Activated CD4-positive, CD25-positive, alpha-beta regulatory T cell treated with anti-CD3 and anti-CD28 coated beads, Interleukin-2, amount 50 U/mL, for 24 hours (primary cell): ENCODE data around the gene TMEM201.

Source experiments
- ATAC-seq, 2 donors: fragments of 150-1000 bp; cut with Tn5 transposase; one replicate each; pipeline ENCODE4 v1.10.0; 2021; ENCODE audit warnings: mild to moderate bottlenecking in 1 of 2, moderate library complexity in 1 of 2

Gene TMEM201

GRCh38 chr1:9654834-9655723 lies 66.4 kb downstream of the TMEM201 start:
- peak; percentile 62 to 63 for ATAC-seq

- ATAC-seq: no peak
These were observed 67.1 kb downstream of the TMEM201 start for GRCh38 chr1:9655836-9656235.

- no peak for ATAC-seq
These were observed 68.9 kb downstream of the TMEM201 start for GRCh38 chr1:9657521-9658032.

DNA sequence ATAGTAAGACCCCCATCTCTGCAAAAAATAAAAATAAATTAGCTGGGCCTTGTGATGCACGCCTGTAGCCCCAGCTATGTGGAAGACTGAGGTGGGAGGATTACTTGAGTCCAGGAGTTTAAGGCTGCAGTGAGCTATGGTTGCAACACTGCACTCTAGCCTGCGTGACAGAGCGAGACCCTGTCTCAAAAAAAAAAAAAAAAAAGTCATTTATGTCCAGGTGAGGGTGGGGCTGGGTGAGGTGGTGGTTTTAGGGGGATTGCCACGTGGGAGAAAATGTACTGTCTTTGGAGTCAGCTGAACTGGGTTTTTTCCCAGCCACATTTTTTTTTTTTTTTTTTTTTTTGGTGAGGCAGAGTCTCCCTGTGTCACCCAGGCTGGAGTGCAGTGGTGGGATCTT lies 69.5 kb downstream of the TMEM201 start:
- no peak for ATAC-seq

GRCh38 chr1:9659328-9659727 lies 70.6 kb downstream of the TMEM201 start:
- ATAC-seq: no peak

DNA sequence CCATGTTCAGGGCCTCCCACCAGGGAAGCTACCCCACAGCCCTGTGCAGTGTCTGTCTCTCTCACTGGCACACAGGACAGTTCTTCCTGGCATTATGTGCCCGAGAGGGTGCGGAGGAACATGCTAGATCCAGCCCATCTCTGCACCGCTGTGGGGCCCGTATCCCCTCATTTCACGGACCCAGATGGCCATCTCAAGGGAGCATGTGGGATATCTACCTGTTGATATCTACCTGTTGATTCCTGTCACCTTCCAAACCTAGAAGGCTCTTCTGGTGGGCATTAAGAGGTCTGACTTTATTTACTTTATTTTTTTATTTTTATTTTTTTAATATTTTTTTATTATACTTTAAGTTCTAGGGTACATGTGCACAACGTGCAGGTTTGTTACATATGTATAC lies 74.5 kb downstream of the TMEM201 start:
- no peak for ATAC-seq
